NCI-H1930 (cell line): ENCODE data around the gene ST7.
"Not testable (repeated sequence)": the region's sequence is repeated elsewhere in the genome, so short reads cannot be mapped to it uniquely, and the experiment has no call there.

ENCODE experiments used
- DNase-seq, 2 experiments: peaks; one replicate each; lab custom pipeline; 2025; lab: John Stamatoyannopoulos, UW

ST7 gene

GRCh38 chr7:117009705-117010361, 56.5 kb downstream of the ST7 start:
- DNase-seq: no peak

- no peak for DNase-seq
These were observed 57.3 kb downstream of the ST7 start for GRCh38 chr7:117010375-117011133.

GRCh38 chr7:117011419-117012260, 58.3 kb downstream of the ST7 start:
- no peak for DNase-seq

GRCh38 chr7:117012284-117012683, 59.0 kb downstream of the ST7 start:
- DNase-seq: no peak

- no peak for DNase-seq
These were observed 59.4 kb downstream of the ST7 start for GRCh38 chr7:117012696-117013095.

GRCh38 chr7:117014099-117014656, 60.9 kb downstream of the ST7 start:
- no peak for DNase-seq

- DNase-seq: no peak
These were observed 61.4 kb downstream of the ST7 start for GRCh38 chr7:117014673-117015133.

- no peak for DNase-seq
These were observed 62.2 kb downstream of the ST7 start for GRCh38 chr7:117015258-117016184.

GRCh38 chr7:117017017-117017451, 63.7 kb downstream of the ST7 start:
- no peak for DNase-seq

- no peak for DNase-seq
These were observed 64.5 kb downstream of the ST7 start for GRCh38 chr7:117017702-117018266.

GRCh38 chr7:117018713-117019112, 65.4 kb downstream of the ST7 start:
- no peak for DNase-seq

- no peak for DNase-seq
These were observed 66.0 kb downstream of the ST7 start for GRCh38 chr7:117019287-117019686.

- DNase-seq: peak; percentile 81 to 82
These were observed 66.7 kb downstream of the ST7 start for GRCh38 chr7:117019786-117020590.

- DNase-seq: no peak
These were observed 67.3 kb downstream of the ST7 start for GRCh38 chr7:117020591-117020973.

- no peak for DNase-seq
These were observed 68.1 kb downstream of the ST7 start for GRCh38 chr7:117021366-117021765.

GRCh38 chr7:117021986-117022385, 68.7 kb downstream of the ST7 start:
- no peak for DNase-seq

GRCh38 chr7:117023325-117023854, 70.1 kb downstream of the ST7 start:
- DNase-seq: no peak

GRCh38 chr7:117024811-117025210, 71.5 kb downstream of the ST7 start:
- no peak for DNase-seq

GRCh38 chr7:117025891-117026290, 72.6 kb downstream of the ST7 start:
- DNase-seq: no peak

- not testable (repeated sequence) for DNase-seq
These were observed 77.0 kb downstream of the ST7 start for GRCh38 chr7:117030346-117030745.
